ENCODE data around the gene VWA5B1.

VWA5B1 gene

DNA sequence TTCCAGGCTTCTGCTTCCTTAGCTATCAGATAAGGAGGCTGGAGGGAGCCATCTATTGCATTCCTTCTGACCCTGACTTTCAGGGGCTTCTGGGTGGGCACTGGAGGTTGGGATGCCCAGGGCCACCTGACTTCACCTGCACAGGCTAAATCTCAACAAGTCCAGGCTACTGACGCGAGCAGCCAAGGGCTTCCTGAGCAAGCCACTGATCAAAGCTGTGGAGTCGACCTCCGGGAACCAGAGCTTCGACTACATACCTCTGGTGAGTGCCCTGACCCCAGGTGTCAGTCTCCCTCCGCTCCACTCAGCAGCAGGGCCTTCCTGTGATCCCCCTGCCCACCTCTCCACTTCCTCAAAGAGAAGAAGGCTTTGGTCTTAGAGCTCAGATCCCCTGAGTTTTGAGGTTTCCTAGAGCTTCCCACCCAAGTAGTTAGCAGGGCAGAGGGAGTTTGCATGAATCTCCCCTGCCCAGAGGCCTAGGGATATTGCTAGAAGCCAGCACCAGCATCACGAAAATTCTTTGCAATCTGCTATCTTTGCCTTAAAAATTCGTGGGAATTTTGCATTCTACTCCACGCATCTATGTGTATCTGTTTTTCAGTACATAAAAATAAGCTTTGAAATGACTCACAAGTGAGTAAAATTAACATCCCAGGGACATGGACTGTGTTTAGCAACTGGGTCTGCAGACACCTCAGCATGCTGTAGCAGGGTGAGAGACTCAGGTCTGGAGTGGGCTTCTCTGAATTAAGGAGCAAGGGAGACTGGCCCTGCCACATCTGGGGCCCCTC, 61.4 kb downstream of the VWA5B1 start:
- DNase-seq, result no peak

DNA sequence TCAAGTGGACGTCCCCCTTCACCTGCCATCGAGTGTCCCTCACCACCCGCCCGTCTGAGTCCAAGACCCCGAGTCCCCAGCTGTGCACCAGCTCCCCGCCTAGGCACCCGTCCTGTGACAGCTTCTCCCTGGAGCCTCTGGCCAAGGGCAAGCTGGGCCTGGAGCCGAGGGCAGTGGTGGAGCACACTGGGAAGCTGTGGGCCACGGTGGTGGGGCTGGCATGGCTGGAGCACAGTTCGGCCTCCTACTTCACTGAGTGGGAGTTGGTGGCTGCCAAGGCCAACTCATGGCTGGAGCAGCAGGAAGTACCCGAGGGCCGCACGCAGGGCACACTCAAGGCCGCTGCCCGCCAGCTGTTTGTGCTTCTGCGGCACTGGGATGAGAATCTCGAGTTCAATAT, 63.2 kb downstream of the VWA5B1 start:
- DNase-seq, result no peak

DNA sequence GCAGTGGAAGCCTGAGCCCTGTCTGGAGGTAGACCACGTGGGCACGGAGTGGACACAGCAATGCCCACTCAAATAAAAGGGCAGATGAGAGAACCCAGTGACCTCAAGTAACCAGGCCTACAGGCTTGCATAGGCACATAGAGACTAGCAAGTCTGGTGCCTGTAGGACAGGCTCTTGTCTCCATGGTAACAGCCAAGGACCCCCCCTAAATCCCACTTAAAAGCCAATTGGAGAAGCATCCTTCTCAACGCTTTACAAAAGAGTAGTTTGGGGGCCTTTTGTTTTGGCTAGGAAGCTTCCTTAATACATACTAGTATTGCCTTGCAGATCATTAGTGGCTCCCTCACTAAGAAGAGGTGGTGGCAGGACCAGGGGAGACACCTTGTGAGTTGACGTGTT, 63.9 kb downstream of the VWA5B1 start:
- no peak for DNase-seq

DNA sequence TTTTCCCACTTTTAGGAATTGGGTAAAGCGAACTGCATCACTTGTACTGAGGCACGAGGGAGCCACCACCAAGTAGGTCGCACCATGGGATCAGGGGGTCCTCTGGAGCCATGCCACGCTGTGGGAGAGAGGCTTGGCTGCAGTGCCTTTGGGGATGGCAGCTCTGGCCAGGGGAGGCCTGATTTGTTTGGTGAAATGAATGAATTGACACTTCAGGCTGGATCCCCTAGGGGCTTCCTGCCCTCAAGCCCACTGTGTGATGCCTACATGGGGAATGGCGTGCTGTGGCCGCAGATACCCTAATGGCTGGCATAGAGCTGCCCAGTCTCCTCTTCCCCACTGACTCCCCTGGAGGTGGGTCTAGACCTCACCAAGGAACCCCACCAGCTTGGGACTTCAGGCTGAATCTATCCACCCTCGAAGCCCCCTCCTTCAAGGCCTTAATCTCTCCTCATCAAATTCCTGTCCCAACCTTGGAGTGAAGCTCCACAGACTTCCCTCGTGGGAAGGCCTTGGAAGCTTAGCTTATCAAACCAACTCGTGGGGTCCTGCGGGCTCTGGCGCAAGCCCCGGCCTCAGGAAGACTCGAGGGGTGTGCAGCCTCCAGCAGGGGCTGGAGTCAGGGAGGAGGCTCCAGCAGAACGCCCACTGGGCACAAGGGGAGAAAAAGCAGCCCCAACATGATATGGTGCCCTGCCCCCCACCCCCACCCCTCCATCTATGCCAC, 64.6 kb downstream of the VWA5B1 start:
- DNase-seq, result no peak

DNA sequence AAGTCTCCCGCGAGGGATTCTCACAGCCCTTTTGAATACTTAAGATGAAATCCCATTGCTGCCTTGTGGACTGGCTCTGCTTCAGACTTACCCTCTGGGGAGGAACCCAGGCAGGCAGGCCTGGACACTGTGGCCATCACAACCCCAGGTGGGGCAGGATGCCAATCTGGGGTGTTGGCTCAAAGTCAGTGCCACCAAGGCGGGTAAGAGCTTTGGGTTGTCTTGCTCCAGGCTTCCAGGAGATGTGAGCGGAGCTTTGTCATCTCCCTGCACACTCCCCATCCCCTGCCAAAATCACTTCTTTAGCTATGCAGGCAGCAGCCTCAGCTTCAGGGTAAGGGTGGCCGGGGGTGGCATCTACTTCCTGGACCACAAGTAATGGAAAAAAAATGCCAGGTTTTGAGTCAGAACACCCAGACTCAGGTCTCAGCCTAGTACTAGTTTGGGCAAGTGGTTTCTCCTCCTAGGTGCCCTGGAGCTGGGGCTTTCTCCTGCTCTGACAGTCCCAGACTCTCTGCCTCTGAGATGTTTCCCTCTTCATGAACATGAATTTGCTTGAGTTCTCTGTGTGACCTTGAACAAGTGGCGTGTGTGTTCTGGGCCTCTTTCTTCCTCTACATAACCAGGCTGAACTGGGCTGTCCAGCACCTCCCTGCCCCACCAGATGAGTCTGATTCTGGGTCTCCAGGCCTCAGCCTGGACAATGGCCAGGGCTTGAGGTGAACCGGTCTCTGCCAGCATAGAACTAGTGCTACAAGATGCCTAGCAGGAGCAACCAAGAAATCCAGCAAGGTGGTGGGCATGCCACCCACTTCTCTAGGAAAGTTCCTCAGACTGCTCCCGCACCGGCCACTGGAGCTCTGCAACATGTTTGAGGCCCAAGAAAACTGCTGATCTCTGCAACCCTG, 65.4 kb downstream of the VWA5B1 start:
- no peak for DNase-seq

DNA sequence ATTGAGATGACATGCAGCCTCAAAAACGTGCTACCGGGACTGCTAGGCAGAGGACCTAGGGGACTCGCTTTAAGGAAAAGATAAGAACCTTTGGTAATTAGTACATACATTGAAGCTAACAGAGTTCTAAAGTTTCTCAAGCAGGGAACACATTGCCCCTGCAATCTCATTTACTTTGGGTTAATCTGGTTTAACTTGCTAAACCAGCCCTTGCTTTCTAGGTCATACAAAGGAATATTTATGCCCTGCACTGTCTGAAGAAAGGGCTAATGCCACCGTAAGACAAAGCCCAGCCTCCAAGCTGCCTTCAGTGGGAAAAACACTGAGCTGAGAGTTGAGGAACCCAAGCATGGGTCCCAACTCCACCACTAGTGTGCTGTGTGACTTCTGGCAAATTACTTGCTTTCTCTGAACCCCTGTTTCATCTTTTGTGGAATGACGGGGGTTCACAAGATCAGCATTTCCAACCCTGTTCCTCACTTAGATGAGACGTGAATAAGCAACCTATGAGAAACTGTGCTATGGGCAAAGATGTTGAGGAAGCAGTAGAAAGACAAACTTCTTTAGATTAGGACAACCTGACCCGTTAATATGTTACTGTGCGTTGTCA, 66.3 kb downstream of the VWA5B1 start:
- no peak for DNase-seq

DNA sequence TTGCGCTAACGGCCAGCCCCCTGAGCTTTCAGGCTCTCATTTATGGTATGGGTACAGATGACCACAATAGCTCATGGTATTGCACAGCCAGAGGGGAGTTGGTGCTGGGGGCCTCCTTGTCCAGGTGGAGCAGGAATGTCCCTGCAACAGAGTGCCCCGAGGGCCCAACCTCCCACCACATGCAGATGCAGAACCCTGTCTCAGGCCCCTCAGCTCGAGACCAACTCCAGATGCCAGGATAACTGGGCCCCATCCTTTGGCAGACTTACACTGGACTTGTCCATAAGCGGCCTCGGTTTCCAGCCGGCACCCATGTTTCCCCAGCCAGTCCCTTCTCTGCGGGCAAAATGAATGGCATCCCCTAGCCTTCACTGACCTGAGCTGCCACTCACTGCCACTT, 67.1 kb downstream of the VWA5B1 start:
- DNase-seq, result no peak

DNA sequence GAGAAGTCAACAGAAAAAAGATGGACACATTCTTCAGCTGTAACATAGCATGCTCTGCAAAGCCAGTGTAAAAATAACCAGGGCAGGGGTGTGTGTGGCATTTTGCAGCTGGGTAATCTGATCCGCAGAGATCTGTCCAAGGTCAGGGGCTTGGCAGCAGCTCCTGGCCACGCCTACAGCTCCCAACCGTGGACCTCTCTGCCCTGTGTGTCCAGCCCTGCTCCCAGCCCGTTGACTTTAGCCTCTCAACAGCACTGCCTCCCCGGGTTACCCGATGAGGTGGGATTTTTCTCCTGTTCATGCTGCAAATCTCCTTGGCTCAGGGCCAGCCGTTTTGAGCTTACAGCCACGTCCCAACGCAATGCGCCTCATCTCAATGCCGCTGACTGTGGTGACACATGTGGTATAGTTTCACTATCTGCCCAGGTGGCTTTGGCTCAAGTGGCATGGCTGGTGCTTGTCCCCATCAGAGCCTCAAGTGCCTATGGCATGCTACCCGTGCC, 68.1 kb downstream of the VWA5B1 start:
- peak; percentile 81 for DNase-seq

DNA sequence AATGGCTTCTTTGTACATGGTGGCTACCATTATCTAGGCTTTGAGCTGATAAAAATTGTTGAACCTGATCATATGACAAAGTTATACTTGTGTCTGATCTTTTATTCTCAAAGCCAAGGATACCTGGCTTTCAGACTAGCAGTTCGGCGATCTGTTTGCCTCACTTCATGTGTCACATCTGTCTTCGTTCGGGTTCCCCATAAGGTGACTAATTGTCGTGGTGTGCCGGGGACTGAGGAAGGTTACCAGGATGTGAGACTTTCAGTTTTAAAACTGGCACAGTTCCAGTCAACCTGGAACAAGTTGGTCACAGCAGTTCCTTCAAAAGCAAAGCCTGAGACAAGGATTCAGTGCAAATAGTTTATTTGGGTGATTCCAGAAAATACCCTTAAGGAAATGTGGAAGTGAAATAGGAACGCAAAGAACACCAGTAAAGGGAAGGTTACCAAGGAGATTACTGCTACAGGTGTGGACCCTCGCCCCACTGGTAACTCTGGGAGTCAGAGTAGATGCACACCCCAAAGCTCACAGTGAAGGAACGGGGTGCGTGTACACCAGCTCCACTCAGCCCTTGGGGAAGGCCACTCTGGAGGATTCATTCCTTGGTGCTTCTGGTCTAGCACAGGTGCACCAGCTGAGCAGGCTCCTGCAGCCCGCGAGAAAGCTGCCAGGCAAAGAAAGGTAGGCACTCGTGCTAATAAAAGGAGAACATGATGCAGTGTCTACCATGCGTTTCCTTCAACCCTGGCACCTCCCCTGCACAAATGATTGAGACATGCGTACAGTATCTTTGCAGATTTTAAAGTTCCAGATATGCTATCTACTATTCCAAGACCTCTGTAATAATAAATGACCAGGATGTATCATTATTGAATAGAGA, 69.0 kb downstream of the VWA5B1 start:
- DNase-seq, result peak; percentile 95

DNA sequence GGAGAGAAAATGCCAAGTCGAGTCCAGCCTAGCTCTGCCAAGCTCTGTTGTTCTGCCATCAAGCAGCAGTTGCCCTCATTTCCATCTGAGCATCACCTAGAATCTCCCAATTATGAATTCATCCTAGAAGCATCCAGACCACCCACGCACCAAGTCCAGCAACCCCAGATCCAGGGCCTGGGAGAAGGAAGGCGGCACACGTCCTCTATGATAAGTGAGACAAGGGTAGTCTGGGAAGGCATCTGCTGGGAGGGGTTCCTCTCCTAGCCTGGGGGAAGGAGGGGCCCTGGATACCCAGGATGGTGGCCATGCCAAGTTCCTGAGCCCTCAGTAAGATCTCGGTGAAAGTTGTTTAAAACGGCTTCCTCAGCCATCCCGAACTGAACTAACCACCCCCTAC, 70.7 kb downstream of the VWA5B1 start:
- no peak for DNase-seq

DNA sequence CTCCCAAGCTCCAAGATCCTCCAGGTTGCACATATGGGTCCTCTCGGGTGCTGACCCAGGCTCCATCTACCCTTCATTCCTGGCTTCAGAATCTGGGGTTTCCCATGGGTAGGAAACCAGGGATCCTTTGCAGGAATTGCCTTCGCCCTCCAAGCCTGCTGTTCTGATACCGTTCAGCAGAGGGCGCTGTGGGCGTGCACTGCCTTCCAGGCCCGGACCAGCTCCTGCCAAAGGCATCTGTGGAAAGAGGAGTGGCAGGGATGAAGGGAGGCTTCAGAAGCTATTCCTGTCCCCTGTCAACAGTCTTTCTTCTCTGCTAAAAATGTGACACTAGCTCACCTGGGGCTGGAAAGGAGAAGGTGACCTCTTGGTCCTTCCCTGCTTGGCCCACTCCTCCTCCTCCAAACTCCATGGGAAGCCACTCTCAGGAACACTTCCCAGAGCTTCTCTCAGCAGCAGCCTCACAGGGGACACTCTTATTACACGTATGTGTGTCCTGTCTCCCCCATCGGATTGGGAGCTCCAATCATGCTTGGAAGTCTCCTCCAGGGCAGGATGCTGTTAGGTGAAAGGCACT, 71.2 kb downstream of the VWA5B1 start:
- peak; percentile 26 for DNase-seq

DNA sequence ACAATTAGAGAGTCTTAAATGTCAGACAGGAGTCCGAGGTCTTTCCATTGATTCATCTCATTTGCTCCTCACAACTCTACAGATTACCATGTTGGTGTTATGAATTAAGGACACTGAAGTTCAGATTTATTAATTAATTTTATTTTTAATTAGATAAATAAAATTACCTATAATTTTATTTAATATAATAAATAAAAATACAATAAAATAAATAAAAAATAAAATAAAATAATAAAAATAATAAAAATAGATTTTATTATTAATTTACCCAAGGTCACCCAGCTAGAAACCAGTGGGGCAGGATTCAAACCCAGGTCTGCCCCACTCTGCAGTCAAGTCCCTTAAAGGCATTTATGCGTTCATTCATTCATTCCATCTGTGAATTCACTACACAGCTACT, 72.2 kb downstream of the VWA5B1 start:
- no peak for DNase-seq

DNA sequence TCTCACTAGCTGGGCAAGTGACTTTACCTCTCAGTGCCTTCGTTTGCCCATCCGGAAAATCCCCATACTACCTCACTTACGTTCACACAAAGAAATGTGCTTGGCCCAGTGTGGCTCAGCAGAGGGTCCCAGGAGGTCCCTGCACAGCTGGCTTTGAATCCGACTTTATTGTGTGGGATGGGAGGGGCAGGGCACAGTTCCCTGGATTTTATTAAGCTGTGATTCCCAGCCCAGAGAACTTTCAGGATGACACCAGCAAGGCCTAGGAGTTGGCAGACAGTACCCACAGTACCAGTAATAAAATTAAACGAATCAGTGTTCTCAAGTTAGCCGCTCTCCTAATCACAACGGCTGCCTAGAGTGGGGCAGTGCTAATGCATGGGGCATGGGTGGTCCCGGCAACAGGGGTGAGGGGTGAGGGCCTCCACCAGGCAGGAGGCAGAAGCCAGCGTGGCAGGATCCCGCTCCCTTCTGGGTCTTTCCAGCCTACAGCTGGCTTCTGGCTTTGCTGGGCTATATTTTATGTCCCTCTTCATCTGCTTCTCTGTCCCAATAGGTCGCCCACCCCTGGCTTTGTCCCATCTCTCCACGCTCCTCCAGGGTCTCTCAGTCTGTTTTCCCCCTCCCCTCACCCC, 74.9 kb downstream of the VWA5B1 start:
- no peak for DNase-seq

DNA sequence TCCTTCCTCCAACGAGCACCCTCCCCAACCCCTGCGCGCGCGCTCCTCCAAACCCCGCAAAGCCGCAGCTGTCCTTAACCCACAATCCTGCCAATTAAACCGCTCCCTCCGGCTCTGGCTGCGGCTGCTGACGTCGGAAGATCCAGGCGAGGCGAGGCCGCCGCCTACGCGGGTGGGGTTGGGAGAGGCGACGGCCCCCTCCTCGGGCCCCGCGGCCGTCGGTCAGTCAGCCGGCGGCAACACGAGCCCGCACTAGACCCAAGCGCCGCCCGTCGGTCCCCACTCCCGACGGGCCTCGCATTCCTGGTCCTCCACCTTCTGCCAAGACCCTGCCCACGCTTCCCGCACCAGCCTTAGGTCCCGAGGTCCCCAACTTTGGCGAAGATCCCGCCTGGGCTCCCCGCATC, 75.4 kb downstream of the VWA5B1 start:
- no peak for DNase-seq

DNA sequence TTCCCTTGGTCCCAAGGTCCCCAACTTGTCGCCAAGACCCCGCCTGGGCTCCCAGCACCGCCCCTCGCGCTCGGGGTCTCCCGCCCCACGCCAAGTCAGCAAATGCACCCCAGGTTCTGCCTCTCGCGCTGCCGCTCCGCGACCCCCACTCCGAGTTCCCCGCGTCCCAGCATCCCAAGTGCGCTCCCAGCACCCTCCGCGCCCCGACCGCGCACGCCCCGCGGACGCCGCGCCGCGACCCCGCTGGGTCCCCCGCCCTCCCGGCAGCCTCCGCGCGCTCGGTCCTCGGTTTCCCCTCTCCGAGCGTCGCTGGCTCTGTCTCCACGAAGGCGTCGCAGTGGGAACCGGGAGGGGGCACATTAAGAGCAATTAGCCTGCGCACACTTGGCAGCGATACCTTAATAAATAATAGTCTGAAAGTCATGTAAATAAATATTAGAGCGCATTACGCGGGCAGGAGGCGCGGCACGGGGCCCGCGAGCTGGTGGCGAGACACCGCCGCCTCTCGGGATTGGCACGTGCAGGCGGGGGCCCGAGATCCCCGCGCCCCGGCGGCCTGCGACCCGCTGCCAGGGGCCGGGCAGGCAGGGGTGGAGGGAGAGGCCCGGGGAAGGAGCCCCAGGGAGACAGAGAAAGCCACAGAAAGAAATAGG, 75.9 kb downstream of the VWA5B1 start:
- no peak for DNase-seq

DNA sequence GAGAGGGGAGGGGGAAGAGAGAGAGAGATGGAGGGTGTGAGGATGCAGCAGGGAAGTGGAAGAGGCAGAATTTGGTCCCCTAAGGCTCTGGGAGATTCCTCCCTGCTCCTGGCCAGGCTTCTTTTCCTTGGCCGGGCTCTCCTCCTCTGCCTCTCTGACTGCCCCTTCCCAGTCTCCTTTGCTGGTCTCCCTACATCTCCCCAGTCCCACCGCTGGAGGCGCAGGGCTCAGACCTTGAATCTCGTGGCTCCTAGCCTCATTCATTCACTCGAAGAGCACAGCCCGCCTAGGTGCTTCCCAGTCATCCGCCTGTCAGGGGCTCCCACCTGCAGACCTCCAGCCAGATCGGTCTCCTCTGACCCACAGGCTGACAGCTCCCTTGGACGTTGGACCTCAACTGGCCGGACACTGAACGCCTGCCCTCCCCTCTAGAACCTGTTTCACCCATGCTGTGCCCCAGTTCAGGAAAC, 76.5 kb downstream of the VWA5B1 start:
- DNase-seq, result peak; percentile 53

DNA sequence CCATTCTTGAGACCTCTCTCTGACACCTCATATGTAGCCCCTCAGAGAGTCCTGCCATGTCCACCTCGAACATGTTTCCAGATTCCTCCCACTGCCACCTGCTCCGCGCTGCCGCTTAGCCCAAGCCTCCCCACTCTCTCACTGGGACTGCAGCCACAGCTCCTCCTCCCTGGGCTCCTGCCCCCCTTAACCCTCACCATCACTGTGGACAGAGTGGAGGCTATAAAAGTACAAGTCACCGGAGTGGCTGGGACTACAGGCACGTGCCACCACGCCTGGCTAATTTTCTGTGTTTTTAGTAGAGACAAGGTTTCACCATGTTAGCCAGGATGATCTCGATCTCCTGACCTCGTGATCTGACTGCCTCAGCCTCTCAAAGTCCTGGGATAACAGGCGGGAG, 77.0 kb downstream of the VWA5B1 start:
- DNase-seq, result no peak

DNA sequence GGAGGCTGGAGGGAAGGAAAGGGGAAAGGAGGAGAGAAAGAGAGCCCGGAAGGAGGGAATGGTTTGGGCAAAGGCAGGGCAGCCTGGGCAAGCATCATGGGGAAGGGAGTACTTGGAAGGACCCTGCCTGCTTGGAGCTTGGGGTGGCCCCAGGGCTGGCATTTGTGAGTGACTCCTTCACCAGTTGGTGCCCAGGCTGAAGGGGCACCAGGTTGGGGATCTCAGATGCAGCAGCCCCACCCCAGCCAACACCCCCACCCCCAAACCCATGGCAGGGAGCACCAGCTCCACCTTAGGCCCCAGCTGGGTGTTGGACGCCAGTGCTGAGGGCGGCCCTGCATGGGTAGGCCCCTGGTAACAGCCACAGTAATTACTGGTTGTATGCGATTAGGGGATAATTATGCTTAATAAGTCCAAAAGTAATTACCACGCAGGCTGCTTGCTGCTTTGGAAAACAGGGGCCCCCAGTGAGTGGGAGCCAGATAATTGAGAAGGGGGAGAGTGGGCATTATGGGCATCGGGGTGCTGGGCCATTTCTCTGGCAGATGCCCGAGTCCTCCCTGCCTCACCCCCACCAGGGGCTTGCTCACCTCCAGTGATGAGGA, 78.3 kb downstream of the VWA5B1 start:
- no peak for DNase-seq

DNA sequence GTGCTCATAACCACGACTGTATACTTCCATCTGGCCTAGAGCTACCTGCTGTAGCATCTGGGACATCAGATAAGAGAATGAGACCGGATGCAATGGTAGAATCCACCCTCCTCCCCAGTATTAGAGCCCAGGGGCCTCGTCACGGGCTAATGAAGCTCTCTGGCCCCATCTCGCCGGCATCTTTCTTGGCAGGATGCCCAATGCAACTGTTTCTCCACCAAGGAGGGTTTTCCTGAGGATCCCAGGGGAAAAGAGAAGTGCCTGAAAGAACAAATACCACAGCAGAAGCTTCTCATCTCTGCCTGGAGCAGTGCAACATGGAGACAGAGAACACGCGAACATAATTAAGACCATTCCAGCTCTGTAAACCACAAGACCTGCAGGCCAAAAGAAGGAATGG, 80.0 kb downstream of the VWA5B1 start:
- no peak for DNase-seq

DNA sequence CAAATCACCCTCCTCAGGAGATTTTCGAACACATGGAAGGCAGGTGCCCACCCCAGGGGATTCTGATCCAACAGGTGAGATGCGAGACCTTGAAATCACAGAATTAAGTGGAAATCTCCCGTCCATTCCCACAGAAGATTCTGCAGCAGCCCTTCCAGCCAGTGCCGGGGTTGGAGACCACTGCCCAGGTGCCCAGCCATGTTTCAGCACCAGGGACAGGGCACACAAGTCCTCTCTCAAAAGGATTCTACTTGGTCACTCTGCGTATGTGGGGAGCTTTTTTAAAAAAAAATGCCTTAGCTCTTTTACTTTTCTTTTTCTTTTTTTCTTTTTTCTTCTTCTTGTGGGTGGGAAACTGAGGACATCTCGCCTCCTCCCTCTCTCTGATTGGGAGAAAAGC, 80.7 kb downstream of the VWA5B1 start:
- DNase-seq, result peak; percentile 36

All from RPMI8226 (cell line).